GM06990 (cell line): ENCODE data around the gene GAS7.

Source experiments
- DNase-seq: peaks from one replicate; pipeline ENCODE4 v3.0.0-alpha.2; 2011; ENCODE audit not compliant: insufficient read length; ENCODE audit errors: extremely low read depth
- H3K27me3 ChIP-seq: replicated peaks from 2 replicates; pipeline ENCODE4 v1.6.0; 2011; ENCODE audit warnings: low read length; ENCODE audit not compliant: control insufficient read depth, insufficient read depth
- H3K36me3 ChIP-seq: 2 replicates; pipeline ENCODE4 v1.5.1; 2011; ENCODE audit warnings: low read length; ENCODE audit not compliant: control insufficient read depth, insufficient read depth
- H3K4me3 ChIP-seq: replicated peaks from 2 replicates; pipeline ENCODE4 v1.5.1; 2011; ENCODE audit warnings: low read depth, mild to moderate bottlenecking, control low read depth, low read length
- TF ChIP-seq, protein P1 (sequence below): IDR thresholded peaks from 2 replicates; pipeline ENCODE4 v1.5.1; 2011; ENCODE audit warnings: low read length, control low read depth, mild to moderate bottlenecking, inconsistent platforms; ENCODE audit not compliant: insufficient read depth, poor library complexity, severe bottlenecking

Gene GAS7

DNA sequence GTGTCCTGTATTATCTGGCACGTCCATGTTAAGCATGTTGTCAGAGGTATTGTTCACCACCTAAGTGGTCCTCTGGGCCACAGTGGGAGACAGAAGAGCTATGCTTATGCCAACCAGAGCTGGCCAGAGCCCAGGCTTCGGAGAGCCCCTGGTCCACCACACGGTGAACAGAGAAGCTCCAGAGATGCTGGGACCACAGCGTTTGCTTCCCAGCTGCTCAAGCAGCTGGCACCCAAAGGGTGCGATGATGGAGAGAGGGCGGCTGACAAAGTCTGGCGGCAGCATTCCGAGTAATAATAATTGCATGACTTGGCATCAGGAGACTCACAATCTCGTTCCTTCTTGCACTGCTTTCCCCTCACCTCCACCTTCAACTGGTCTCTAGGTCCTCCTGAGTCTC is 257.6 kb downstream of the GAS7 start:
- peaks cover 32% of the 10 kb centered on the region for H3K36me3 ChIP-seq
- DNase-seq = no peak
- TF ChIP-seq, protein P1, sequence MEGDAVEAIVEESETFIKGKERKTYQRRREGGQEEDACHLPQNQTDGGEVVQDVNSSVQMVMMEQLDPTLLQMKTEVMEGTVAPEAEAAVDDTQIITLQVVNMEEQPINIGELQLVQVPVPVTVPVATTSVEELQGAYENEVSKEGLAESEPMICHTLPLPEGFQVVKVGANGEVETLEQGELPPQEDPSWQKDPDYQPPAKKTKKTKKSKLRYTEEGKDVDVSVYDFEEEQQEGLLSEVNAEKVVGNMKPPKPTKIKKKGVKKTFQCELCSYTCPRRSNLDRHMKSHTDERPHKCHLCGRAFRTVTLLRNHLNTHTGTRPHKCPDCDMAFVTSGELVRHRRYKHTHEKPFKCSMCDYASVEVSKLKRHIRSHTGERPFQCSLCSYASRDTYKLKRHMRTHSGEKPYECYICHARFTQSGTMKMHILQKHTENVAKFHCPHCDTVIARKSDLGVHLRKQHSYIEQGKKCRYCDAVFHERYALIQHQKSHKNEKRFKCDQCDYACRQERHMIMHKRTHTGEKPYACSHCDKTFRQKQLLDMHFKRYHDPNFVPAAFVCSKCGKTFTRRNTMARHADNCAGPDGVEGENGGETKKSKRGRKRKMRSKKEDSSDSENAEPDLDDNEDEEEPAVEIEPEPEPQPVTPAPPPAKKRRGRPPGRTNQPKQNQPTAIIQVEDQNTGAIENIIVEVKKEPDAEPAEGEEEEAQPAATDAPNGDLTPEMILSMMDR = no peak
- H3K27me3 ChIP-seq = no peaks in the 10 kb centered on the region
- H3K4me3 ChIP-seq = no peak overlapping the region

DNA sequence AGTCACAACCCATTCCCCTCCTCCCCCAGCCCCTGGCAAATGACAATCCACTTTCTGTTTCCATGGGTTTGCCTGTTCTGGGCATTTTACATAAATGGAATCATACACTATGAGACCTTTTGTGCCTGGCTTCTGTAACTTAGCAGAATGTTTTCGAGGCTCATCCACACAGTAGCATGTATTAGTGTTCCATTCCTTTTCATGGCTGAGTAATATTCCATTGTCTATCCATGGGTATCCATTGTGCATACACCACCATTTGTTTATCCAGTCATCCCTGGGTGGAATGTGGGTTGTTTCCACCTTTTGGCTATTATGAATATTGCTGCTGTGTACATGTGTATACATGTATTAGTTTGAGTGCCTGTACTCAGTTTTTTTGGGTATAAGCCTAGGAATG is 259.6 kb downstream of the GAS7 start:
- H3K36me3 ChIP-seq = peaks cover 35% of the 10 kb centered on the region
- H3K27me3 ChIP-seq = no peaks in the 10 kb centered on the region
- TF ChIP-seq, protein P1 = no peak
- H3K4me3 ChIP-seq = no peak overlapping the region
- DNase-seq = no peak

DNA sequence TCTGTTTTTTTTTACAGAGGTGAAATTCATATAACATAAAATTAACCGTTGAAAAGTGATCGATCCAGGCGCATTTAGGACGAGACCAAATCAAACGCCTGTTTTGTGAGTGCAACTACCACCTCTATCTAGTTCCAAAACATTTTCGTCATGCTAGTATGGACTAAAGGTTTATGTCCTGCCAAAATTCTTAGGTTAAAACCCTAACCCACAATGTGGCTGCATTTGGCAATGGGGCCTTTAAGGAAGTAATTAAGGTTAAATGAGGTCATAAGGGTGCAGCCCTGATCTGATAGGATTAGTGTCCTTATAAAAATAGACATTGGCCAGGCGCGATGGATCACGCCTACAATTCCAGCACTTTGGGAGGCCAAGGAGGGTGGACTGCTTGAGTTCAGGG is 260.5 kb downstream of the GAS7 start:
- TF ChIP-seq, protein P1 = no peak
- Histone ChIP-seq H3K4me3 (no peak overlapping the region), H3K36me3 (peaks cover 29% of the 10 kb centered on the region), H3K27me3 (no peaks in the 10 kb centered on the region)
- DNase-seq = no peak

DNA sequence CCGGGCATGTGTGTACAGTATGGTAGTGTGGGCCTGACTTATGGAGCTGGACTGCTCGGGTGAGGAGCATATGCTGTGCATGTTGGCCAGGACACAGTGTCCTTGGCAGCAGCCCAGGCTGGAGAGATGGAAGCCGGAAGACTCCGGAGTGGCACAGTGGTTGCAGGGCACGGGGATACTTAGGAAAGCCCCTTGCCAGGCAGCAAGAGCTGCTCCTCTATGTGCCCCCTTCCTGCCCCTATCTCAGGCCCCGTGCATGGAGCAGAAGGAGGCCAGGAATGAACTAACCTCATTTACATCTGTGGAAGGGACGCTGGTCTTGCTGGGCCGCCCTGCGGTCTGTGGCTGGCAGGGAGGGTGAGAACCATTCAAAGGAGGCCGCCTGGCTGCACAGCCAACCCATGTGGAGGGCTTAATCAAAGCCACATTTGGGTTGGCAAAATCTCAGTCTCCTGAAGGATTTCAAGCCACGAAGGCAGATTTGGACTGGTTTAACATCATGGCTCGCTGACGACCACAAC is 261.1 kb downstream of the GAS7 start:
- Histone ChIP-seq H3K36me3 (peaks cover 26% of the 10 kb centered on the region), H3K27me3 (no peaks in the 10 kb centered on the region), H3K4me3 (no peak overlapping the region)
- no peak for DNase-seq
- TF ChIP-seq, protein P1 = no peak

DNA sequence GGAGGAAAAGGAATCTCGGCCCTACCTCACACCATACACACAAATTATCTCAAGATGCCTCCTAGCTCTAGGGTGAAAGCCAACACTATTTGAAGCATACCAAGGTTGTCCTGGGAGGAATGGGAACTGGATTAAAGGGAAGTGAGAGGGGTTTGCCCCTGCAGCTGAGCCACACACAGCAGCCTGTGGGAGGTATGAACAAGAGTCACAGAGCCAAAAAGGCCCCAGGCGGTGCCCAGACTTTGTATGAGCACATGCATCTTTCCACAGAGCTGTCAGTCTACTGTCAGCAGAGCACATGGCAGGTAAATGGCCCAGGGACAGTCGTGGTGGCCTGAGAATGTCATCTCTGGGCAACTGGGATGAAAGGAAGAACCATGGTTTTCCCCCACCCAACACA is 262.3 kb downstream of the GAS7 start:
- H3K36me3 ChIP-seq = peaks cover 21% of the 10 kb centered on the region
- TF ChIP-seq, protein P1 = no peak
- DNase-seq = no peak
- H3K27me3 ChIP-seq = no peaks in the 10 kb centered on the region
- H3K4me3 ChIP-seq = no peak overlapping the region

DNA sequence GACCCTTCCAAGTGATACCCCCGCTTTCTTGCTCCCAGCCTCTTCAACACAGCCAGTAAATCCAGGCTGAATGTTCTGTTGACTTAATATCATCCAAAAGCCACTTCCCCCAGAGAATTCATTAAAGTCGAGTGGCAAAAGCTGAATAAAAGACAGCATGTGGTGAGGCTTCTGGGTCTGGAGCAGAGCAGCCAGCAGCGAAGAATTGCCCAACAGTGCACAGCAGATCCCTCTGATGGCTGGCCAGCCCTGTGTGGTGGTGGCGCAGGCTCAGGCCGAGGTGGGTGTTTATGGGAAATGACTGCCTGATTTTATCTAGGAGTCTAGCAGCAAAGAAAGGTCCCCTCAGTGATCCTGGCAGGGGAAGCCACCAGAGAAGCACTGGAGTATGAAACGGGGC is 263.0 kb downstream of the GAS7 start:
- no peak overlapping the region for H3K4me3 ChIP-seq
- TF ChIP-seq, protein P1 = no peak
- no peak for DNase-seq
- peaks cover 17% of the 10 kb centered on the region for H3K36me3 ChIP-seq
- no peaks in the 10 kb centered on the region for H3K27me3 ChIP-seq
